Measurements from ENCODE around the gene PPP6C.
"Not testable (repeated sequence)": the region's sequence is repeated elsewhere in the genome, so short reads cannot be mapped to it uniquely, and the experiment has no call there.

The PPP6C gene

GRCh38 chr9:125181756-125182155 is 7.8 kb downstream of the PPP6C start:
- DNase-seq (ENCODE audit: low read depth), result not testable (repeated sequence)

- DNase-seq (ENCODE audit: low read depth), result no peak
These were observed 8.7 kb downstream of the PPP6C start for GRCh38 chr9:125180876-125181275.

GRCh38 chr9:125179776-125180175 is 9.8 kb downstream of the PPP6C start:
- DNase-seq (ENCODE audit: low read depth), result not testable (repeated sequence)

GRCh38 chr9:125177888-125178287 is 11.7 kb downstream of the PPP6C start:
- DNase-seq (ENCODE audit: low read depth), result no peak

DNA sequence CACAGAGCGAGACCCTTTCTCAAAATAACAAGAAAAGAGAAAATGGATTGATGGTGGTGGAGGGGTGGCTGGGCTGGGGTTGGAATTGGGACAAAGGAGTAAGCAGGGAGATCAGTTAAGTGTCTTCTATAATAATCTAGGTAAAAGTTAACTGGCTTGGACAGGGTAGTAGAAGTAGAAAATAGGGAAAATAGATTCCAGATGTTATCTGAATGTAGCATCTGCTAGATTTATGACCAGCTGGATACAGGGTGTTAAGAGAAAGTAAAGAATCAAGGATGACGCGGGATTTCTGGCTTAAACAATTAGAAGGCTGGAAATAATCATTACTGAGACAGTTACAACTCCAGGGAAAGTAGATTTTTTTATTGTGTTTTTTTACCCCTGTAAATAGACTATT is 13.0 kb downstream of the PPP6C start:
- no peak for DNase-seq (ENCODE audit: low read depth)

DNA sequence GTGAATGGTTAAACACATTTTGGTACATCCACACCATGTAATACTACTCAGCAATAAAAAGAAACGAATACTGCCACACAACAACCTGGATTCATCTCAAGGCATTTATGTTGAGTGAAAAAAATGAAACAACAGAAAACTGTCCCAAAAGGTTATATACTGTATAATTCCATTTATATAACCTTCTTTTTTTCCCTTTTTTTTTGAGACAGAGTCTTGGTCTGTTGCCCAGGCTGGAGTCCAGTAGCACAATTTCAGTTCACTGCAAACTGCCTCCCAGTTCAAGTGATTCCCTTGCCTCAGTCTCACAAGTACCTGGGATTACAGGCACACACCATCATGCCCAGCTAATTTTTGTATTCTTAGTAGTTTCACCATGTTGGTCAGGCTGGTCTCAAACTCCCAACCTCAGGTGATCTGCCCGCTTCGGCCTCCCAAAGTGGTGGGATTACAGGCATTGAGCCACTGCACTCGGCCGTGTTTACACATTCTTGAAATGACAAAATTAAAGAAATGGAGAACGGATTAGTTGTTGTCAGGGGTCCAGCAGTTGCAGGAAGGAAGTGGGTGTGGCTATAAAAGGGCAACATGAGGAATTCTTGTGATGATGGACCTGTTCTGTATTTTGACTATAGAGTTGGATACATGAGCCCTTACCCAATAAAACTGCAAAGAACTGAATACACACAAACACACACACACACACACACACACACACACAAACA is 17.4 kb downstream of the PPP6C start:
- no peak for DNase-seq (ENCODE audit: low read depth)

DNA sequence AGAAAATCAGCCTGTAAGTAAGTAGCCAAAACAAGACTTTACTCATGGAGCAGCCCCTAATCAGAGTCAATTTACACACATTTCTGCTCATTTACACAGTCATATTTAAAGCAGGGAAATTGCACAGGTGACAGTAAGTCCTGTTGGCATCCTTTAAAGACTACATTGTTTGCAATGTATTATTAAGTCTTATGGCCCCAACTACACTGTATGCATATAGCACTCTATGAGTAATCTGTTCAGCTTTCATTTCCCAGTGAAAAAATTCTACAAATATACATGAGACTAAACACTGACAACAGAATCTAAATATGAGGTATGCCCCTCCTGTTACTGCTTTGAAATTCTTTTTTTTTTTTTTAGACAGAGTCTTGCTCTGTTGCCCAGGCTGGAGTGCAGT is 19.7 kb downstream of the PPP6C start:
- no peak for DNase-seq (ENCODE audit: low read depth)

- DNase-seq (ENCODE audit: low read depth), result no peak
These were observed 22.8 kb downstream of the PPP6C start for GRCh38 chr9:125166762-125167161.

- not testable (repeated sequence) for DNase-seq (ENCODE audit: low read depth)
These were observed 26.7 kb downstream of the PPP6C start for GRCh38 chr9:125162891-125163290.

DNA sequence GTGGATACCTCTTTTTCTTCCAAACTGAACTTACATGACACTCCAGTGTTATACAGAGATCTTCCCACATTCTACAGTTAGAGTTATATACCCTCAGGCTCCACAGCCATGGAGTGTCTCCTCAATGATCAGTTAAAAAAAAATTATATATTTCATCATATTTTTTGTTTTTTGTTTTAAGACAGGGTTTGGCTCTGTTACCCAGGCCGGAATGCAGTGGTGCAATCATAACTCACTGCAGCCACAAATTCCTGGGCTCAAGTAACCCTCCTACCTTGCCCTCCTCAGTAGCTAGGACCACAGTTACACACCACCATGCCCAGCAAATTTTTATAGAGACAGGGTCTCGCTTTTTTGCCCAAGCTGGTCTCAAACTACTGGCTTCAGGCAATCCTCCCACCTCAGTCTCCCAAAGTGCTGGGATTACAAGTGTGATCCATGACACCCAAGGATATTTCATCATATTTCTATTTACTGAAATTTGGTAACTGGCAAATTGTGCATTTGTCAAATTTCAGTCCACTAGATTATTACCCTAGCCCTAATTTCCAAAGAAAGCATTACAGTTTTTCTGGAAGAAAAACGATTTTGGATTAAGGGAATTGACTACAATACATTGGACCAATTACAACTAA is 28.2 kb downstream of the PPP6C start:
- DNase-seq (ENCODE audit: low read depth), result no peak

GRCh38 chr9:125160750-125161149 is 28.9 kb downstream of the PPP6C start:
- no peak for DNase-seq (ENCODE audit: low read depth)

- DNase-seq (ENCODE audit: low read depth), result no peak
These were observed 33.1 kb downstream of the PPP6C start for GRCh38 chr9:125156551-125156950.

DNA sequence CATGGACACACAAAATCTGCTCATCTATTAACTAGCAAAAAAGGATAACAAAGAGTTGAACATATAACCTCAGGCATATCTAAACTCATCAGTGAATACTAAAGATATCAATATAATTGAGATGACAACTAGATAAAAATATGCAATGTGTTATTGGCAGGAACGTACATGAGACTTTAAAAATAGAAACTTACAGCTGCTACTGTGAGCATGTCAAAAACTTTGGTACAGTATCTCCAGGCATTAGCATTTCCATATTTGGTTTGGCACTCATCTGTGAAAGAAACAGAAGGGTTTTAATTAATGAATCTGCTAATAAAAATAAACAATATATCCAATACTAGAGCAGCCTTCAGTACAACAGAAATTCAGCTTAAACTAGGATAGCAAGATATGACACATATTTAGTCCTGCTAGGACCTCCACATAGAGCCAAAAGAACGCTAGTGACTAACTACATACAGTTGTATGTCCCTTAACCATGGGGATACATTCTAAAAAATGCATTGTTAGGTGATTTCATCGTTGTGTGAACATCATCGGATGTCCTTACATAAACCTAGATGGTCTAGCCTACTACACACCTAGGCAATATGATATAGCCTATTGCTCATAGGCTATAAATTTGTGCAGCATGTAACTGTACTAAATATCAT is 35.8 kb downstream of the PPP6C start:
- no peak for DNase-seq (ENCODE audit: low read depth)

GRCh38 chr9:125151730-125152129 is 37.9 kb downstream of the PPP6C start:
- no peak for DNase-seq (ENCODE audit: low read depth)

DNA sequence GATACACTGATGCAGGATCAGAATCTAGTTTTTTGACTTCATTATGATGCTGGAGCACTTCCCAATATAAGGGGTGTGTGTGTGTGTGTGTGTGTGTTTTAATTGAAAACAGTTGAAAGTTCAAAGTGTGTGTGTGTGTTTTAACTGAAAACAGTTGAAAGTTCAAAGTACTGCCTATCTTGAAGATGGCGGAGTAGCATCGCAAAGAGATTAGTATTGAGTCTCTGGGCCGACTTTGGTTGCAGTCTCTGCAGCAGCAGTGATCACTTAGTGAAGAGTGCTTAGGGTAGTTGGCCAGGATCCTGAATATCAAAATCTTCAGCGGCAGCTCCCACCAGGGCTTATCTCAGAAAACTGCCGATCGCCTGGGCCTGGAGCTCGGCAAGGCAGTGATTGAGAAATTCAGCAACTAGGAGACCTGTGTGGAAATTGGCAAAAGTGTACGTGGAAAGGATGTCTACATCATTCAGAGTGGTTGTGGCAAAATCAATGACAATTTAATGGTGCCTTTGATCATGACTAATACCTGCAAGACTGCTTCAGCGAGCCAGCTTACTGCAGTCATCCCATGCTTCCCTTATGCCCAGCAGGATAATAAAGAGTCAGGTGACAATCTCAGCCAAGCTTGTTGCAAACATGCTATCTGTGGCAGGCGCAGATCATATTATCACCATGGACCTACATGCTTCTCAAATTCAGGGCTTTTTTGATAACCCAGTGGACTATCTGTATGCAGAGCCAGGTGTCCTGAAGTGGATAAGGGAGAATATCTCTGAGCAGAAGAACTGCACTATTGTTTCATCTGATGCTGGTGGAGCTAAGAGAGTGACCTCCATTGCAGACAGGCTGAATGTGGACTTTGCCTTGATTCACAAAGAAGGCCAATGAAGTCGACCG is 39.0 kb downstream of the PPP6C start:
- no peak for DNase-seq (ENCODE audit: low read depth)

- DNase-seq (ENCODE audit: low read depth), result no peak
These were observed 42.1 kb downstream of the PPP6C start for GRCh38 chr9:125147401-125147951.

DNA sequence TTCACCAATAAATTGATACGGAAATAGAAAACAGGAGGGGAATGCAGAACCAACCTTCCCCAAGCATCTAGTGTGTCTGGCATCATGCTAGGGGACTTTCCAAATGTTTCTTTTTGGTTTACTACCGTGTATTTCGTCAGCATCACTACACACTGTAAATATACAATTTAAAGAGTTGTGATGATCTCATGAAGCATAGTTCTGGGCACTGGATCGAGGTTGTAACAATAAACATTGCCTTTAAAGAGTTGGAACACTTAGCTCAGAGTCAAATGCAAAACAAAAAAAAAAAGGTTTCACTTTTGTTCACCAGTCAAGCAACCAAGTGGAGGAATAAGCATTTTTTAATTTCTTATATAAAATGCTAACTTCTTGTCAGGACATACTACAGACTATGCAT is 43.4 kb downstream of the PPP6C start:
- DNase-seq (ENCODE audit: low read depth), result no peak

- DNase-seq (ENCODE audit: low read depth), result no peak
These were observed 44.2 kb downstream of the PPP6C start for GRCh38 chr9:125145425-125145824.

DNA sequence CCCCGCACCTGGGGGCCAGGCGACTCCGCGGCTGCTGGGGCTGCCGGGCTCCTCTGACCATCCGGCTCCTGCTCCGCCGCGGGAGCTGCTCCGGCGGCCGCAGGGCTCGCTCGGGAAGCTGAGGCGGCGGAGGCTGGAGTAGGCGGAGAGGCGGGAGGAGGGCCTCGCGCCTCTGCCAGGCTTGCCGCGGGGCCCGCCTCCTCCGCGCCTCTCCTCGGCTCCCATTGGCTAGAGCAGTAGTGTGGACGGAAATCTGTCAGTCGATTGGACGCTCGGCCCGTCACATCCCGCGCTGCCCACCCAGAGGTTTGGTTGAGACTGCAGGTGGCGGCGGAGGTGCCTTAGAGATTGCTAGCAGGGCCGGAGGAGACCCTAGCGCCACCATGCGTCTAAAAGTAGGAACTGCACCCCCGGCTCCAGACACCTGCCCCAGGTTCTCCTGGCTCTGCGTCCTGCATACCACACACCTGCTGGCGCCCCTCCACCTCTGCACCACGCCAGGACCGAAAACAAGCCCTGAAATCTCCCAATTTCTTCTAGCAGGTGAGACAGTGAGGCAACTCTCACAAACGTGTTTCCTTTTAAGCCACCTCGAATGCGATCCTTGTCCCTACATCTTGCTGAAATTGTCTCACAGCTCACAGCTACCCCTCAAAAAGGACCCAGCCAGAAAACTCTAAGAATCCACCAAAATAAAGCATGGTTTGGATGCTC is 46.1 kb downstream of the PPP6C start, which contains the start of gene SCAI:
TSS of gene SCAI (minus strand) at position 152 of the 714 bp plus-strand sequence. CDS start at position 61, 91 bp downstream.
- DNase-seq (ENCODE audit: low read depth), result peak; percentile 93

DNA sequence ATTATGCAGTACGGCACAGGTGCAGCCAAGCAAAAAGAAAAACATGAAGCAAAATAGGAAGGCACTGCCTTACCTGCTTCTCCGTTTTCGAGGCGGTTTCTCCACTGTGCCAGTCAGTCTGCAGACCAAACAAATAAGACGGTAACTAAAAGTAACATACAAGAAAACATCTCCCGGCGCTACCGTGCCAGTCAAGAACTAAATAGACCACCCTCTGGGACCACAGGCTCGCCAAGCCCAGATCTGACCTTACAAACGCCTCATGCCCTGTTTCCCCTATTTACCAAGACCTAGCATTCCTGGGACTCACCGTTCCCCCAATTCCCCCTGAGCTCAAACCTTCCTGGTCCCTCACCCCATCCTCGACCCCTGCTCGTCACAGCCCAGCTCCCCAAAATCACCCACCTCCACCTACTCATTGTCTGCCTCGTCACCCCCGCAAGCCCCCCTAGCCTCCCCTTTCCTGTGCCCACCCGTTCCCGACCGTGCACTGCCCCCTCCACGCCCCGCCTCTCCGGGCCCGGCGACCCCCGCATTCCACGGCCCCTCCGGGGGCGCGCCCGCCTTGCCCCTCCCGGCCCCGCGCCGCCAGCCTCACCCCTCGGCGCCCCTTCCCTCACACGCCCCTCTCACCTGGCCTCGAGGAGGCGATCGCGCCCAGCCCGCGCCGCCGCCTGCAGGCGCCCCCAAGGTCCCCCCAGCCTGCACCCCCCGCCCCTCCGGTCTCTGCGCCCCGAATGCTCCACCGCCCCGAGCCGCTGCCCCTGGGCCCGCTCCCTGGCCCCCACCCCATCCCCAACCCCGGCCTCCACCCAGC is 46.8 kb downstream of the PPP6C start:
- DNase-seq (ENCODE audit: low read depth), result no peak

All from non-pigmented ciliary epithelial cell (primary cell).